HCT116 (cell line): ENCODE measurements around the gene DICER1. TPM values are rescaled to one million over a fixed set of nuclear protein-coding genes. Genes with fewer than 3 reads are reported as not detected.

Source experiments
- ATAC-seq: fragments of 200-7000 bp; cut with Tn5 transposase; 2 replicates; pipeline ENCODE4 v1.9.1; 2020; ENCODE audit warnings: mild to moderate bottlenecking, moderate library complexity
- BruUV-seq: library from RNA; stranded (reverse); fragments of 400-500 nt; replicated peaks from 2 replicates; lab custom pipeline; 2021; lab: Mats Ljungman, UMichigan
- CTCF ChIA-PET: fragments of 300-600 bp; sonication (Branson Sonifier 250); formaldehyde crosslinking; loops from one replicate; lab custom pipeline; 2021; ENCODE audit warnings: antibody characterized with exemption; lab: Charles Lee
- POLR2A ChIA-PET: fragments of 300-600, 350-600 bp; sonication (Branson Sonifier 250); formaldehyde crosslinking; loops from one replicate; lab custom pipeline; 2021; ENCODE audit warnings: antibody characterized with exemption; lab: Charles Lee
- RAD21 ChIA-PET, 2 experiments: fragments of 300-600 bp; sonication (Branson Sonifier 250); formaldehyde crosslinking; loops; one replicate each; lab custom pipeline; 2023; ENCODE audit warnings: low total read pairs in 2 of 2; ENCODE audit not compliant: uncharacterized antibody in 2 of 2, unreplicated experiment in 2 of 2, low non-redundant PET in 1 of 2; lab: Charles Lee
- DNase-seq: peaks from one replicate; pipeline ENCODE4 v3.0.0-alpha.2; 2010; ENCODE audit warnings: low read depth, low spot score
- H2AFZ ChIP-seq: fragments of 200-600 bp; shearing (Covaris generic), sonication (generic); 2 replicates; pipeline ENCODE4 v1.6.1; 2017; ENCODE audit warnings: low read depth, mixed run types, mixed read lengths, antibody characterized with exemption, low read length; ENCODE audit not compliant: poor library complexity, severe bottlenecking
- H3K27ac ChIP-seq: 2 replicates; pipeline ENCODE4 v1.5.1; 2012; ENCODE audit warnings: low read depth, low read length
- H3K27me3 ChIP-seq: fragments of 200-600 bp; sonication (generic); 2 replicates; pipeline ENCODE4 v1.6.1; 2016; ENCODE audit warnings: mixed run types, low read length, mixed read lengths; ENCODE audit not compliant: insufficient read depth
- H3K36me3 ChIP-seq, 2 experiments: fragments of 200-500 bp in 1 of 2; fragments of 200-600 bp in 1 of 2; sonication (Bioruptor generic) in 1 of 2; sonication (generic) in 1 of 2; 2 replicates each; pipeline versions ENCODE4 v1.5.1 to v1.6.1; 2014 to 2016; ENCODE audit warnings: low read length in 2 of 2, inconsistent platforms in 1 of 2, mixed read lengths in 1 of 2, mixed run types in 1 of 2; ENCODE audit not compliant: insufficient read depth in 2 of 2, control insufficient read depth in 1 of 2
- H3K4me1 ChIP-seq, 2 experiments: fragments of 200-600 bp in 1 of 2; sonication (generic) in 1 of 2; 2 replicates each; pipeline versions ENCODE4 v1.5.1 to v1.6.1; 2012 to 2017; ENCODE audit warnings: low read length in 2 of 2, inconsistent platforms in 1 of 2, mild to moderate bottlenecking in 1 of 2, mixed read lengths in 1 of 2, mixed run types in 1 of 2, moderate library complexity in 1 of 2; ENCODE audit not compliant: insufficient read depth in 2 of 2, control insufficient read depth in 1 of 2
- H3K4me2 ChIP-seq: fragments of 200-600 bp; sonication (generic); 2 replicates; pipeline ENCODE4 v1.6.1; 2017; ENCODE audit warnings: mixed run types, low read length, mixed read lengths
- H3K4me3 ChIP-seq, 2 experiments: fragments of 200-600 bp in 1 of 2; sonication (generic) in 1 of 2; replicated peaks in 1 of 2; 2 replicates each; pipeline ENCODE4 v1.5.1; 2011 to 2016; ENCODE audit warnings: low read length in 2 of 2, control low read depth in 1 of 2, low read depth in 1 of 2, mild to moderate bottlenecking in 1 of 2, mixed read lengths in 1 of 2, mixed run types in 1 of 2
- H3K79me2 ChIP-seq: fragments of 200-600 bp; sonication (generic); 2 replicates; pipeline ENCODE4 v1.6.1; 2017; ENCODE audit warnings: mild to moderate bottlenecking, mixed run types, low read length, moderate library complexity, mixed read lengths; ENCODE audit not compliant: insufficient read depth
- H3K9ac ChIP-seq: fragments of 200-600 bp; sonication (generic); 2 replicates; pipeline ENCODE4 v1.6.1; 2016; ENCODE audit warnings: low read length, mixed read lengths
- H3K9me2 ChIP-seq: fragments of 200-600 bp; sonication (generic), shearing (Covaris generic); 2 replicates; pipeline ENCODE4 v1.6.1; 2017; ENCODE audit warnings: mixed run types, mild to moderate bottlenecking, moderate library complexity; ENCODE audit not compliant: insufficient read depth
- H3K9me3 ChIP-seq, 2 experiments: fragments of 200-500 bp in 1 of 2; fragments of 200-600 bp in 1 of 2; sonication (Bioruptor generic) in 1 of 2; sonication (generic) in 1 of 2; 2 replicates each; pipeline ENCODE4 v1.6.1; 2014 to 2017; ENCODE audit warnings: low read length in 2 of 2, mixed read lengths in 2 of 2, inconsistent platforms in 1 of 2, low read depth in 1 of 2, mild to moderate bottlenecking in 1 of 2, mixed run types in 1 of 2, moderate library complexity in 1 of 2; ENCODE audit not compliant: control insufficient read depth in 1 of 2, insufficient read depth in 1 of 2
- H4K20me1 ChIP-seq: fragments of 200-600 bp; sonication (generic), shearing (Covaris generic); 2 replicates; pipeline ENCODE4 v1.6.1; 2017; ENCODE audit warnings: mixed run types, mild to moderate bottlenecking, moderate library complexity; ENCODE audit not compliant: insufficient read depth
- CBX3 ChIP-seq: IDR thresholded peaks from 2 replicates; pipeline ENCODE4 v1.6.1; 2012; ENCODE audit warnings: low read depth
- EGR1 ChIP-seq: IDR thresholded peaks from 2 replicates; pipeline ENCODE4 v1.6.1; 2012; ENCODE audit warnings: low read depth
- ELF1 ChIP-seq: IDR thresholded peaks from 2 replicates; pipeline ENCODE4 v1.6.1; 2012; ENCODE audit warnings: low read depth, borderline replicate concordance
- EZH2 ChIP-seq: fragments of 200-600 bp; sonication (generic); IDR thresholded peaks from 2 replicates; pipeline ENCODE4 v1.6.1; 2017; ENCODE audit warnings: antibody characterized with exemption, mixed run types
- EZH2phosphoT487 ChIP-seq: fragments of 200-600 bp; IDR thresholded peaks from 2 replicates; pipeline ENCODE4 v1.6.1; 2018; ENCODE audit warnings: antibody characterized with exemption, borderline replicate concordance
- MAX ChIP-seq: IDR thresholded peaks from 2 replicates; pipeline ENCODE4 v1.6.1; 2012
- POLR2AphosphoS5 ChIP-seq: IDR thresholded peaks from 2 replicates; pipeline ENCODE4 v1.6.1; 2011; ENCODE audit warnings: mild to moderate bottlenecking, low read depth, low read length, moderate library complexity
- RAD21 ChIP-seq: IDR thresholded peaks from 2 replicates; pipeline ENCODE4 v1.6.1; 2012; ENCODE audit warnings: low read depth, mild to moderate bottlenecking
- SRF ChIP-seq: IDR thresholded peaks from 2 replicates; pipeline ENCODE4 v1.6.1; 2012; ENCODE audit warnings: low read depth
- YY1 ChIP-seq: IDR thresholded peaks from 2 replicates; pipeline ENCODE4 v1.6.1; 2011; ENCODE audit warnings: low read length, low read depth, moderate library complexity, mild to moderate bottlenecking; ENCODE audit not compliant: insufficient replicate concordance; ENCODE audit errors: extremely low read depth
- ZBTB33 ChIP-seq: IDR thresholded peaks from 2 replicates; pipeline ENCODE4 v1.6.1; 2011; ENCODE audit warnings: mild to moderate bottlenecking, low read length, moderate library complexity; ENCODE audit not compliant: insufficient replicate concordance; ENCODE audit errors: extremely low read depth
- ZFX ChIP-seq: fragments of 450-650 bp; IDR thresholded peaks from 2 replicates; pipeline ENCODE4 v1.6.1; 2017
- intact Hi-C: fragments of 100-400 bp; cut with micrococcal nuclease; formaldehyde crosslinking; loops from 2 replicates; pipeline ENCODE4 v1.10.0; 2022
- total RNA-seq: library from RNA; stranded (reverse); gene quantifications from one replicate; pipeline ENCODE4 v1.2.1, GENCODE V29; 2021; ENCODE audit not compliant: unreplicated experiment

The DICER1 gene
- total RNA-seq, 1 experiment from 2014 or later = 38.6 TPM

- no peak for TF ChIP-seq POLR2AphosphoS5
- TF ChIP-seq EZH2 = no peak
- no peak for TF ChIP-seq RAD21
- no peak for TF ChIP-seq SRF
- no peak for TF ChIP-seq ZBTB33
- no peak for TF ChIP-seq EGR1
- no peak for TF ChIP-seq EZH2phosphoT487
- TF ChIP-seq YY1 = no peak
- TF ChIP-seq ZFX = no peak
- no peak for TF ChIP-seq ELF1
- no peak for TF ChIP-seq CBX3
These were observed 111.4 kb downstream of the DICER1 start (continued) for GRCh38 chr14:95045836-95046430.

GRCh38 chr14:95045106-95045701 is 112.1 kb downstream of the DICER1 start:
- Histone ChIP-seq H3K9me3 (no peaks in the 10 kb centered on the region), H2AFZ (no peak overlapping the region), H3K4me3 (no peak overlapping the region), H3K4me2 (no peak overlapping the region), H3K27me3 (peaks cover 23% of the 10 kb centered on the region), H3K4me1 (no peaks in the 10 kb centered on the region), H3K79me2 (no peaks in the 10 kb centered on the region), H3K36me3 (no peaks in the 10 kb centered on the region), H3K9ac (no peak overlapping the region), H4K20me1 (no peaks in the 10 kb centered on the region), H3K27ac (no peak overlapping the region), H3K9me2 (no peaks in the 10 kb centered on the region)
- BruUV-seq = no TSS peak
- intact Hi-C loops = no loop called here
- DNase-seq (no peak), ATAC-seq (no peak)
- ChIA-PET RAD21 (no interaction called here), CTCF (no interaction called here), POLR2A (no interaction called here)
- TF ChIP-seq MAX = no peak
